HG02973 (cell line): ENCODE measurements around the gene WASF2.
"Not testable (repeated sequence)": the region's sequence is repeated elsewhere in the genome, so short reads cannot be mapped to it uniquely, and the experiment has no call there.

Experiments used
- ATAC-seq: cut with Tn5 transposase; IDR thresholded peaks from one replicate; pipeline ENCODE4 v1.9.1; 2021; ENCODE audit warnings: moderate library complexity; ENCODE audit not compliant: unreplicated experiment

Gene WASF2

GRCh38 chr1:27521861-27522431 is 32.0 kb upstream of the WASF2 start:
- no peak for ATAC-seq

GRCh38 chr1:27521336-27521831 is 31.4 kb upstream of the WASF2 start:
- no peak for ATAC-seq

DNA sequence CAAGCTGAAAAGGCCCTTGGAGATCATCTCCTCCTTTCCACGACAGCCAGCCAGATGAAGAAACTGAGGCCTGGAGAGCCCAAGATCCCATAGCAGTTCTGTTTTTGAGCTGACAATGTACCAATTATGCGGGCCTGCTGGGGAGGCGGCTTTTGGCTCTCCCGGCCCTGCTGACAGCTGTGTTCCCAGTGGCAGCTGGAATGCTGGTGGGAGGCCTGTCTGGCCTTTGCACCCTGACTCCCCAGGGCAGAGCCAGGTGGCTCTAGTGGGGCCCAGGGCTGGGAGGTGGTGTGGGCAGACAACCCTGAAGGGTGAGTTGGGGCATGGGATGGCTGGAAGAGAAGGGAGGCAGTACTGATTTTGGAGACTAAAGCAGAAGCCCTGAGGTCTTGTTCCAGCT is 30.7 kb upstream of the WASF2 start:
- ATAC-seq = no peak

GRCh38 chr1:27519331-27520258 is 29.6 kb upstream of the WASF2 start:
- no peak for ATAC-seq

GRCh38 chr1:27518808-27519207 is 28.8 kb upstream of the WASF2 start:
- ATAC-seq = no peak

DNA sequence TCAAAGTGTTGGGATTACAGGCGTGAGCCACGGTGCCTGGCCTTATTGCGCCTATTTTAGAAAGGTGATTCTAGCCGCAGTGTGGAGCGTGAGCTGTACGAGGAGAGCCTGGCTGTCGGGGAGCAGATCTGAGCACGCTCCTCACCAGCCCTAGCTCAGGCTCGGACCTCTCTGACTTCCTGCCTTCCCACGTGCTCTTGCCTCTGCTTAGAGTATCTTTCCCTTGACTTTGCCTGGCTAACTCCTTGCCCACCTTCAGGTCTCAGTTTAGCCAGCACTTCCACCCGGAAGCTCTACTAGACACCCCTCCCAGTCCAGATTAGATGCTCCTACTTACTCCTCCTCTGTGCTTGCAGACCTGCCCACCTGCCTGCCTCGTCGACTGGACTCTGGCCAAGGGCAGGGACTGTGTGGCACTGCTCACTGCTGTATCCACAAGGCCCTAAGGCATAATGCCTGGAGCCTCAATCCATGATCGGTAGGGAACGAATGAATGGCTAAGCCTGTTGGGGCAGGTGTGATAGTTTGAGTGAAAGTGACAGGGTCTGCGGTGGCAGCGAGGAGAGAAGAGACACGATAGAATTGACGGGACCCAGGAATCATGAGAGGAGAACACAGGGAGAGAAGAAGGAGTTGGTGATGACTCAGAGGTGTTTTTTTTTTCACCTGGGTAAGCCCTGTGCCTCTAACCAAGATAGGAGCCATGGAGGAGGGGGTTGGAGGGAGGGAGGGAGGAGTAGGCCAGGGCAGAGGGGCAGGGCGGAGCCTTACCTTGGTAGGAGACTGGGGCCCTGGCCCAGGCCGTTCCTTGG is 28.1 kb upstream of the WASF2 start:
- no peak for ATAC-seq

GRCh38 chr1:27517301-27517700 is 27.3 kb upstream of the WASF2 start:
- ATAC-seq = no peak

GRCh38 chr1:27515626-27516025 is 25.7 kb upstream of the WASF2 start:
- ATAC-seq = no peak

- no peak for ATAC-seq
Observed at GRCh38 chr1:27513958-27514357, 24.0 kb upstream of the WASF2 start.

- no peak for ATAC-seq
Observed at GRCh38 chr1:27513528-27513927, 23.6 kb upstream of the WASF2 start.

DNA sequence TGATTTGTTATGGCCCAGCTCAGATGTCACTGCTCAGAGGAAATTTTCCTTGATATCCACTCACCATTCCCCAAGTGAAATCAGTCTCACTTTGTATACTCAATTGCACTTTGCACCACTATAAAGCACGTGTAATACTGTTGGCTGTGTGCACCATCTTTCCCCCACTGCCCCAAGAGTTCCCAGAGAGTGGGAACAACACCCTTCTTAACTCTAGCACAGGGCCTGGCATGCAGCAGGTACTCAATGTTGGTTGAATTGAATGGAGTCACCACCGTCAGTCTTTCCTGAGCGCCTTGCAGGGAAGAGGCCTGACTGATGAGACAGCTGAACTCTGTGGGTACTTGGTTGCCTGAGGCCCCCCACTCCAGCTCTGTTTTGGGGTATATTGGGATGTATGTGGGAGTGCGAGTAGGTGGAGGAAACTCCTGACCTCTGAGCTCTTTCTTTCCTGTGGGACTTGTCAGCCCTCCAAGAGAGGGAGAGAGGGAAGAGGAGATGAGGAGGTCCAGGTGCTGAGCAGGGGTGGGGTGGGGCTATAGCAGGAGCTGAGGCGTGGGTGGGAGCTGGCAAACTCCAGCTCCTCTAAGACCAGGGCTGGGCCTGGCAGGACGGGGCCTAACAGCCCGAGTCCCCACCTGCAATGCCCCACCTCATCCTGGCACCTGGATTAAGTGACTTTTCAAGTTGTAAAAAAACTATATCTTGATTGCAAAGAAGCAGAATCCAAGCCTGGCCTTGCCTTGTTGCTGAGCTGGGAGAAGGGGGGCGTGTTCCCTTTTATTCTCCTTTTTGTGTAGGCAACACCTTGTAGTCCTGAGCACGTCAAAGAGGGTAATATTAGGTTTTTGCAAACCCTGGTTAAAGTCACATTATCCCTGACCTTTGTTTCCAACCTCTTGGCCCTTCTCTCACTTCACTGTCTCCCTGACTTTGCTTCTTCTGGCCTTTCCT is 19.4 kb upstream of the WASF2 start:
- ATAC-seq = no peak

DNA sequence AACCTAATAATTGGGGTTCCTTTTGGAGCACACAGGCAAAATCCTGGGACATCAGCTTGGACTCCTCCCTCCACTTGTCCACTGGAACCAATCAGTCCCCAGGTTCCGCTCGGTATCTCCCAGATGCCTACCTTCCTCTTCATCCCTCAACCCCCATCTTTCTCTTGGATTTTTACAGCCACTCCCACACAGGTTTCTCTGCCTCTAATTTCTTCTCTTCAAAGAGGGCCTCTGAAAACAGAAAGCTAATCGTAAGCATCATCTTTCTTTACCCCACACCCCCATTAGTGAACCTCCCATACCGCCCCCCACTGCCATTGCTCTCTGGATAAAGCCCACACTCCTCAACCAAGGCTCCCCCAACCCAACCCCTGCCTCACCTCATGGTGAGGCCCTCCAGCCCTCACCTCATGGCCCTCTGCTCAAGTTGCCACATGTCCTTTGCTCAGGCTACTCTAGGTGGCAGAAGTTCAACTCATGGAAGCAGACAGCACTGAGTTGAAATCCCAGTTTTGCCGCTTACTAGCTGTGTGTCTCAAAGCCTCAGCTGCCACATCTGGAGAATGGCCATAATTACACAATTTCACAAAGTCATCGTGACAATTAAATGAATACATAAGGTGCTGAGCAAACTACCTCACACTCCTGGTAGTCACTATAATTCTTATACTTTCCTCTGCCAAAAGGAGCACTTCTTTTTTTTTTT is 18.1 kb upstream of the WASF2 start:
- no peak for ATAC-seq

DNA sequence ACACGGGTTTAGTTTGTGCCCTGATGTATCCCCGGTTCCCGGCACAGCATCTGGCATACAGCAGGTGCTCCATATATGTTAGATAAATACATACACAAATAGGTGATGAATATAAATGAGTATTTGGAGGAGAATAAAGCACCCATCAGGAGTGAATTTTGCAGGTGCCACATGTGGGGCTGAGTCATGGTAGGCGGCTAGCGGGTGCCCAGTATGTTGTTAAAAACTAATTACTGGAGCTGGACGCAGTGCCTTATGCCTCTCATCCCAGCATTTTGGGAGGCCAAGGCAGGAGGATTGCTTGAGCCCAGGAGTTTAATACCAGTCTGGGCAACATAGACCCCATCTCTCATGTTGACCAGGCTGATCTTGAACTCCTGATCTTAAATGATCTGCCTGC is 16.7 kb upstream of the WASF2 start:
- no peak for ATAC-seq

GRCh38 chr1:27505420-27505680 is 15.4 kb upstream of the WASF2 start:
- ATAC-seq = no peak

- ATAC-seq = no peak
Observed at GRCh38 chr1:27504588-27505419, 14.8 kb upstream of the WASF2 start.

- ATAC-seq = no peak
Observed at GRCh38 chr1:27503844-27504587, 14.0 kb upstream of the WASF2 start.

- ATAC-seq = no peak
Observed at GRCh38 chr1:27503033-27503432, 13.1 kb upstream of the WASF2 start.

DNA sequence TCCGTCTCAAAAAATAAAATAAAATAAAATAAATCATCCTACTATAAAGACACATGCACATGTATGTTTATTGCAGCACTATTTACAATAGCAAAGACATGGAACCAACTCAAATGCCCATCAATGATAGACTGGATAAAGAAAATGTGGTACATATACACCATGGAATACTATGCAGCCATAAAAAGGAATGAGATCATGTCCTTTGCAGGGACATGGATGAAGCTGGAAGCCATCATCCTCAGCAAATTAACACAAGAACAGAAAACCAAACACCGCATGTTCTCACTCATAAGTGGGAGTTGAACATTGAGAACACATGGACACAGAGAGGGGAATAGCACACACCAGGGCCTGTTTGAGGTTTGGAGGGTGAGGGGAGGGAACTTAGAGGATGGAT is 11.2 kb upstream of the WASF2 start:
- ATAC-seq = not testable (repeated sequence)
